ENCODE measurements around the gene KRT3. TPM values are rescaled to one million over a fixed set of nuclear protein-coding genes. Genes with fewer than 3 reads are reported as not detected.

KRT3 gene
- total RNA-seq, 2 donors from 2014 or later: not detected

GRCh38 chr12:52783563-52784316, 12.2 kb downstream of the KRT3 start:
- Mint-ChIP-seq H3K27me3 (peaks cover 60% of the 10 kb centered on the region), H3K4me3 (no peak overlapping the region), H3K27ac (no peak overlapping the region), H3K36me3 (ENCODE audit: low read depth) (peaks cover 5% of the 10 kb centered on the region), H3K4me1 (no peaks in the 10 kb centered on the region)
- no peak for DNase-seq
- H3K9me3 ChIP-seq (ENCODE audit: control insufficient read depth, low read length, poor library complexity, severe bottlenecking): no peaks in the 10 kb centered on the region
- no peak for ATAC-seq

- Mint-ChIP-seq H3K4me1 (no peaks in the 10 kb centered on the region), H3K27ac (no peak overlapping the region), H3K27me3 (peaks cover 61% of the 10 kb centered on the region), H3K36me3 (ENCODE audit: low read depth) (peaks cover 5% of the 10 kb centered on the region), H3K4me3 (no peak overlapping the region)
- ATAC-seq: no peak
- no peak for DNase-seq
- no peaks in the 10 kb centered on the region for H3K9me3 ChIP-seq (ENCODE audit: control insufficient read depth, low read length, poor library complexity, severe bottlenecking)
Observed at GRCh38 chr12:52782502-52782901, 13.4 kb downstream of the KRT3 start.

GRCh38 chr12:52781399-52782082, 14.4 kb downstream of the KRT3 start:
- Mint-ChIP-seq H3K27me3 (peaks cover 65% of the 10 kb centered on the region), H3K36me3 (ENCODE audit: low read depth) (peaks cover 5% of the 10 kb centered on the region), H3K27ac (no peak overlapping the region), H3K4me3 (no peak overlapping the region), H3K4me1 (peaks cover 2% of the 10 kb centered on the region)
- no peak for DNase-seq
- no peaks in the 10 kb centered on the region for H3K9me3 ChIP-seq (ENCODE audit: control insufficient read depth, low read length, poor library complexity, severe bottlenecking)
- ATAC-seq: no peak

- Mint-ChIP-seq H3K4me1 (peaks cover 2% of the 10 kb centered on the region), H3K36me3 (ENCODE audit: low read depth) (peaks cover 3% of the 10 kb centered on the region), H3K4me3 (no peak overlapping the region), H3K27me3 (peaks cover 67% of the 10 kb centered on the region), H3K27ac (no peak overlapping the region)
- ATAC-seq (no peak), DNase-seq (no peak)
- no peaks in the 10 kb centered on the region for H3K9me3 ChIP-seq (ENCODE audit: control insufficient read depth, low read length, poor library complexity, severe bottlenecking)
Observed at GRCh38 chr12:52779914-52780313, 16.0 kb downstream of the KRT3 start.

GRCh38 chr12:52778833-52779232, 17.1 kb downstream of the KRT3 start:
- Mint-ChIP-seq H3K4me3 (no peak overlapping the region), H3K27me3 (peaks cover 59% of the 10 kb centered on the region), H3K4me1 (peaks cover 2% of the 10 kb centered on the region), H3K36me3 (ENCODE audit: low read depth) (peaks cover under 1% of the 10 kb centered on the region), H3K27ac (no peak overlapping the region)
- H3K9me3 ChIP-seq (ENCODE audit: control insufficient read depth, low read length, poor library complexity, severe bottlenecking): no peaks in the 10 kb centered on the region
- no peak for ATAC-seq
- no peak for DNase-seq

- ATAC-seq: no peak
- Mint-ChIP-seq H3K27me3 (peaks cover 56% of the 10 kb centered on the region), H3K4me3 (no peak overlapping the region), H3K36me3 (ENCODE audit: low read depth) (no peaks in the 10 kb centered on the region), H3K27ac (no peak overlapping the region), H3K4me1 (peaks cover 2% of the 10 kb centered on the region)
- no peaks in the 10 kb centered on the region for H3K9me3 ChIP-seq (ENCODE audit: control insufficient read depth, low read length, poor library complexity, severe bottlenecking)
- no peak for DNase-seq
Observed at GRCh38 chr12:52777566-52777965, 18.4 kb downstream of the KRT3 start.

GRCh38 chr12:52776913-52777395, 19.0 kb downstream of the KRT3 start, which contains the start of gene KRT76:
Gene KRT76, minus strand, starts transcription at chr12:52777345. Its CDS starts 54 bp downstream, at chr12:52777291.
- Mint-ChIP-seq H3K4me3 (no peak within 1 kb of the TSS), H3K4me1 (peaks cover 2% of the 10 kb centered on the region), H3K36me3 (ENCODE audit: low read depth) (no peaks in the 10 kb centered on the region), H3K27me3 (peaks cover 53% of the 10 kb centered on the region), H3K27ac (no peak within 1 kb of the TSS)
- H3K9me3 ChIP-seq (ENCODE audit: control insufficient read depth, low read length, poor library complexity, severe bottlenecking): no peaks in the 10 kb centered on the region
- DNase-seq: no peak
- no peak for ATAC-seq

- ATAC-seq (no peak), DNase-seq (no peak)
- Mint-ChIP-seq H3K27ac (no peak overlapping the region), H3K36me3 (ENCODE audit: low read depth) (no peaks in the 10 kb centered on the region), H3K4me3 (no peak overlapping the region), H3K4me1 (peaks cover 2% of the 10 kb centered on the region), H3K27me3 (peaks cover 53% of the 10 kb centered on the region)
- no peaks in the 10 kb centered on the region for H3K9me3 ChIP-seq (ENCODE audit: control insufficient read depth, low read length, poor library complexity, severe bottlenecking)
Observed at GRCh38 chr12:52776435-52776834, 19.5 kb downstream of the KRT3 start.

- H3K27me3 Mint-ChIP-seq: peaks cover 53% of the 10 kb centered on the region
- no peak for ATAC-seq
- no peak for DNase-seq
- no peaks in the 10 kb centered on the region for H3K9me3 ChIP-seq (ENCODE audit: control insufficient read depth, low read length, poor library complexity, severe bottlenecking)
- H3K4me1 Mint-ChIP-seq: peaks cover 2% of the 10 kb centered on the region
- no peaks in the 10 kb centered on the region for H3K36me3 Mint-ChIP-seq (ENCODE audit: low read depth)
- H3K4me3 Mint-ChIP-seq: no peak overlapping the region
- H3K27ac Mint-ChIP-seq: no peak overlapping the region
Observed at GRCh38 chr12:52774629-52775250, 21.2 kb downstream of the KRT3 start.

GRCh38 chr12:52772772-52773171, 23.1 kb downstream of the KRT3 start:
- H3K4me3 Mint-ChIP-seq: no peak overlapping the region
- H3K36me3 Mint-ChIP-seq (ENCODE audit: low read depth): no peaks in the 10 kb centered on the region
- H3K9me3 ChIP-seq (ENCODE audit: control insufficient read depth, low read length, poor library complexity, severe bottlenecking): no peaks in the 10 kb centered on the region
- ATAC-seq (no peak), DNase-seq (no peak)
- H3K27ac Mint-ChIP-seq: no peak overlapping the region
- peaks cover 2% of the 10 kb centered on the region for H3K4me1 Mint-ChIP-seq
- peaks cover 43% of the 10 kb centered on the region for H3K27me3 Mint-ChIP-seq

GRCh38 chr12:52772188-52772587, 23.7 kb downstream of the KRT3 start:
- Mint-ChIP-seq H3K27me3 (peaks cover 43% of the 10 kb centered on the region), H3K36me3 (ENCODE audit: low read depth) (no peaks in the 10 kb centered on the region), H3K27ac (no peak overlapping the region), H3K4me1 (peaks cover 2% of the 10 kb centered on the region), H3K4me3 (no peak overlapping the region)
- no peaks in the 10 kb centered on the region for H3K9me3 ChIP-seq (ENCODE audit: control insufficient read depth, low read length, poor library complexity, severe bottlenecking)
- ATAC-seq: no peak
- DNase-seq: no peak

GRCh38 chr12:52771505-52771904, 24.4 kb downstream of the KRT3 start:
- H3K4me3 Mint-ChIP-seq: no peak overlapping the region
- no peaks in the 10 kb centered on the region for H3K36me3 Mint-ChIP-seq (ENCODE audit: low read depth)
- ATAC-seq (no peak), DNase-seq (no peak)
- H3K4me1 Mint-ChIP-seq: no peaks in the 10 kb centered on the region
- no peak overlapping the region for H3K27ac Mint-ChIP-seq
- peaks cover 38% of the 10 kb centered on the region for H3K27me3 Mint-ChIP-seq
- no peaks in the 10 kb centered on the region for H3K9me3 ChIP-seq (ENCODE audit: control insufficient read depth, low read length, poor library complexity, severe bottlenecking)

- DNase-seq (no peak), ATAC-seq (no peak)
- no peak overlapping the region for H3K4me3 Mint-ChIP-seq
- H3K36me3 Mint-ChIP-seq (ENCODE audit: low read depth): no peaks in the 10 kb centered on the region
- H3K9me3 ChIP-seq (ENCODE audit: control insufficient read depth, low read length, poor library complexity, severe bottlenecking): no peaks in the 10 kb centered on the region
- H3K27me3 Mint-ChIP-seq: peaks cover 38% of the 10 kb centered on the region
- H3K27ac Mint-ChIP-seq: no peak overlapping the region
- H3K4me1 Mint-ChIP-seq: no peaks in the 10 kb centered on the region
Observed at GRCh38 chr12:52771088-52771487, 24.8 kb downstream of the KRT3 start.
